ENCODE data around the gene PRDM16.

Gene PRDM16

GRCh38 chr1:3030663-3031381, 38.2 kb upstream of the PRDM16 start:
- no peak overlapping the region for H2AFZ ChIP-seq (ENCODE audit: low read length)
- no peaks in the 10 kb centered on the region for H3K27me3 ChIP-seq (ENCODE audit: insufficient read depth, low read length, poor library complexity, severe bottlenecking)
- no peaks in the 10 kb centered on the region for H3K9me3 ChIP-seq (ENCODE audit: insufficient read depth, low read depth, low read length)
- H4K20me1 ChIP-seq (ENCODE audit: insufficient read depth, low read length, poor library complexity, severe bottlenecking): no peaks in the 10 kb centered on the region
- peak overlapping the region; percentile 81 for H3K9ac ChIP-seq (ENCODE audit: low read depth, low read length, poor library complexity, severe bottlenecking)
- H3K36me3 ChIP-seq (ENCODE audit: insufficient read depth, low read length): no peaks in the 10 kb centered on the region
- TF ChIP-seq CTCF (conservative IDR thresholded peaks at IDR 0.05; ENCODE audit: low read length): no peak
- no peak for TF ChIP-seq EZH2phosphoT487 (IDR thresholded peaks at IDR 0.05; ENCODE audit: borderline replicate concordance)
- H3F3A ChIP-seq (ENCODE audit: low read depth): no peaks in the 10 kb centered on the region
- no peak overlapping the region for H3K4me3 ChIP-seq (ENCODE audit: low read length, poor library complexity, severe bottlenecking)
- H3K4me2 ChIP-seq (ENCODE audit: low read depth, low read length, poor library complexity, severe bottlenecking): no peak overlapping the region
- H3K79me2 ChIP-seq (ENCODE audit: insufficient read depth, low read length): no peaks in the 10 kb centered on the region
- H3K4me1 ChIP-seq (ENCODE audit: insufficient read depth, low read length, poor library complexity, severe bottlenecking): peaks cover 84% of the 10 kb centered on the region
- H3K9me2 ChIP-seq (replicated peaks; ENCODE audit: low read depth, low read length): no peaks in the 10 kb centered on the region

- TF ChIP-seq EZH2phosphoT487 (IDR thresholded peaks at IDR 0.05; ENCODE audit: borderline replicate concordance) (no peak), CTCF (conservative IDR thresholded peaks at IDR 0.05; ENCODE audit: low read length) (no peak)
Measured at GRCh38 chr1:3031401-3032221, 37.4 kb upstream of the PRDM16 start.

GRCh38 chr1:3032371-3033039, 36.5 kb upstream of the PRDM16 start:
- no peak for TF ChIP-seq EZH2phosphoT487 (IDR thresholded peaks at IDR 0.05; ENCODE audit: borderline replicate concordance)
- no peak for TF ChIP-seq CTCF (conservative IDR thresholded peaks at IDR 0.05; ENCODE audit: low read length)
- Histone ChIP-seq H3K9me3 (ENCODE audit: insufficient read depth, low read depth, low read length) (no peaks in the 10 kb centered on the region), H3K4me3 (ENCODE audit: low read length, poor library complexity, severe bottlenecking) (peak overlapping the region; percentile 47), H3K27me3 (ENCODE audit: insufficient read depth, low read length, poor library complexity, severe bottlenecking) (no peaks in the 10 kb centered on the region), H3K79me2 (ENCODE audit: insufficient read depth, low read length) (no peaks in the 10 kb centered on the region), H4K20me1 (ENCODE audit: insufficient read depth, low read length, poor library complexity, severe bottlenecking) (no peaks in the 10 kb centered on the region), H3F3A (ENCODE audit: low read depth) (no peaks in the 10 kb centered on the region), H3K4me2 (ENCODE audit: low read depth, low read length, poor library complexity, severe bottlenecking) (peak overlapping the region; percentile 78), H3K4me1 (ENCODE audit: insufficient read depth, low read length, poor library complexity, severe bottlenecking) (peaks cover 90% of the 10 kb centered on the region), H3K9me2 (replicated peaks; ENCODE audit: low read depth, low read length) (no peaks in the 10 kb centered on the region), H2AFZ (ENCODE audit: low read length) (peak overlapping the region; percentile 78), H3K9ac (ENCODE audit: low read depth, low read length, poor library complexity, severe bottlenecking) (peak overlapping the region; percentile 65), H3K36me3 (ENCODE audit: insufficient read depth, low read length) (no peaks in the 10 kb centered on the region)

More at GRCh38 chr1:3031401-3032221, 37.4 kb upstream of the PRDM16 start:
- H3K4me3 ChIP-seq (ENCODE audit: low read length, poor library complexity, severe bottlenecking): no peak overlapping the region
- H3K4me2 ChIP-seq (ENCODE audit: low read depth, low read length, poor library complexity, severe bottlenecking): no peak overlapping the region
- no peaks in the 10 kb centered on the region for H3F3A ChIP-seq (ENCODE audit: low read depth)
- H3K27me3 ChIP-seq (ENCODE audit: insufficient read depth, low read length, poor library complexity, severe bottlenecking): no peaks in the 10 kb centered on the region
- no peaks in the 10 kb centered on the region for H3K9me3 ChIP-seq (ENCODE audit: insufficient read depth, low read depth, low read length)
- H3K36me3 ChIP-seq (ENCODE audit: insufficient read depth, low read length): no peaks in the 10 kb centered on the region
- no peaks in the 10 kb centered on the region for H4K20me1 ChIP-seq (ENCODE audit: insufficient read depth, low read length, poor library complexity, severe bottlenecking)
- no peaks in the 10 kb centered on the region for H3K9me2 ChIP-seq (replicated peaks; ENCODE audit: low read depth, low read length)
- no peak overlapping the region for H2AFZ ChIP-seq (ENCODE audit: low read length)
- no peaks in the 10 kb centered on the region for H3K79me2 ChIP-seq (ENCODE audit: insufficient read depth, low read length)
- H3K9ac ChIP-seq (ENCODE audit: low read depth, low read length, poor library complexity, severe bottlenecking): peak overlapping the region; percentile 65
- H3K4me1 ChIP-seq (ENCODE audit: insufficient read depth, low read length, poor library complexity, severe bottlenecking): peaks cover 91% of the 10 kb centered on the region
